Left ventricle myocardium superior (tissue), 1 donor: Measurements from ENCODE around the gene MYH11. TPM values are rescaled to one million over a fixed set of nuclear protein-coding genes. Genes with fewer than 3 reads are reported as not detected.
"Not testable (repeated sequence)": the region's sequence is repeated elsewhere in the genome, so short reads cannot be mapped to it uniquely, and the experiment has no call there.

Experiments
- ATAC-seq: fragments of 200-7000 bp; cut with Tn5 transposase; one replicate; pipeline ENCODE4 v1.9.1; 2020; ENCODE audit warnings: mild to moderate bottlenecking, moderate library complexity
- DNase-seq: peaks from one replicate; pipeline ENCODE4 v3.0.0-alpha.2; 2020
- intact Hi-C: fragments of 100-400 bp; cut with micrococcal nuclease; formaldehyde crosslinking; loops from one replicate; pipeline ENCODE4 v1.11.0; 2022
- total RNA-seq: library from RNA; stranded (reverse); fragmentation: NEBNext Ultra II Directional; extraction: Animal tissue kit (Norgen Biotek cat#: 25700); gene quantifications from one replicate; pipeline ENCODE4 v1.2.1, GENCODE V29; 2021
- donor health status: DM: no; HTN: yes; CAD: no; lungs with severe emphysema.

MYH11 gene
- total RNA-seq, 1 donor from 2014 or later: 8.0 TPM

- no peak for ATAC-seq
- intact Hi-C loops: no loop called here
- DNase-seq: no peak
Observed at GRCh38 chr16:15739950-15740349, 116.9 kb downstream of the MYH11 start.

- ATAC-seq (no peak), DNase-seq (no peak)
- intact Hi-C loops: no loop called here
Observed at GRCh38 chr16:15739464-15739863, 117.4 kb downstream of the MYH11 start.

GRCh38 chr16:15737140-15737644 lies 119.6 kb downstream of the MYH11 start:
- no peak for DNase-seq
- intact Hi-C loops: no loop called here

GRCh38 chr16:15736529-15736928 lies 120.3 kb downstream of the MYH11 start:
- DNase-seq (no peak), ATAC-seq (no peak)
- intact Hi-C loops: no loop called here

More at GRCh38 chr16:15737140-15737644, 119.6 kb downstream of the MYH11 start:
- ATAC-seq: no peak

- no peak for DNase-seq
- intact Hi-C loops: no loop called here
- no peak for ATAC-seq
Observed at GRCh38 chr16:15735610-15736009, 121.2 kb downstream of the MYH11 start.

- no peak for DNase-seq
- intact Hi-C loops: no loop called here
- ATAC-seq: no peak
Observed at GRCh38 chr16:15732416-15732815, 124.4 kb downstream of the MYH11 start.

GRCh38 chr16:15729152-15729551 lies 127.7 kb downstream of the MYH11 start:
- ATAC-seq: no peak
- DNase-seq: no peak
- intact Hi-C loops: no loop called here

- DNase-seq, ATAC-seq, intact Hi-C loops: not testable (repeated sequence)
Observed at GRCh38 chr16:15727697-15728096, 129.1 kb downstream of the MYH11 start.

GRCh38 chr16:15726715-15727114 lies 130.1 kb downstream of the MYH11 start:
- DNase-seq (no peak), ATAC-seq (no peak)
- intact Hi-C loops: no loop called here

GRCh38 chr16:15725641-15726240 lies 131.1 kb downstream of the MYH11 start:
- intact Hi-C loops: no loop called here

GRCh38 chr16:15723808-15724207 lies 133.0 kb downstream of the MYH11 start:
- no peak for DNase-seq
- ATAC-seq: no peak
- intact Hi-C loops: no loop called here

More at GRCh38 chr16:15725641-15726240, 131.1 kb downstream of the MYH11 start:
- no peak for ATAC-seq
- no peak for DNase-seq

- no peak for ATAC-seq
- no peak for DNase-seq
- intact Hi-C loops: no loop called here
Observed at GRCh38 chr16:15721018-15721417, 135.8 kb downstream of the MYH11 start.

GRCh38 chr16:15716694-15717447 lies 140.0 kb downstream of the MYH11 start:
- DNase-seq (no peak), ATAC-seq (no peak)
- intact Hi-C loops: no loop called here

GRCh38 chr16:15715221-15715620 lies 141.6 kb downstream of the MYH11 start:
- no peak for DNase-seq
- ATAC-seq: no peak
- intact Hi-C loops: no loop called here

GRCh38 chr16:15714393-15715172 lies 142.2 kb downstream of the MYH11 start:
- intact Hi-C loops: no loop called here
- ATAC-seq: no peak
- no peak for DNase-seq

GRCh38 chr16:15708997-15709396 lies 147.8 kb downstream of the MYH11 start:
- no peak for DNase-seq
- ATAC-seq: no peak
- intact Hi-C loops: no loop called here

GRCh38 chr16:15708096-15708495 lies 148.7 kb downstream of the MYH11 start:
- intact Hi-C loops: no loop called here
- DNase-seq: no peak
- no peak for ATAC-seq

GRCh38 chr16:15707332-15707731 lies 149.5 kb downstream of the MYH11 start:
- intact Hi-C loops: no loop called here
- DNase-seq (no peak), ATAC-seq (no peak)

GRCh38 chr16:15705064-15705565 lies 151.7 kb downstream of the MYH11 start:
- ATAC-seq (no peak), DNase-seq (no peak)
- intact Hi-C loops: no loop called here

GRCh38 chr16:15704545-15704987 lies 152.3 kb downstream of the MYH11 start:
- DNase-seq: peak; percentile 76
- ATAC-seq: peak; percentile 91
- intact Hi-C loops: no loop called here
